Skeletal muscle satellite cell (primary cell): ENCODE data around the gene FDXACB1.

ENCODE experiments used
- H3K27me3 ChIP-seq: 2 replicates; pipeline ENCODE4 v1.7.0; 2013; ENCODE audit warnings: low read length; ENCODE audit not compliant: control insufficient read depth, insufficient read depth
- H3K36me3 ChIP-seq: 2 replicates; pipeline ENCODE4 v1.7.0; 2013; ENCODE audit warnings: mild to moderate bottlenecking, control low read depth, low read length; ENCODE audit not compliant: insufficient read depth
- H3K4me1 ChIP-seq: 2 replicates; pipeline ENCODE4 v1.7.0; 2013; ENCODE audit warnings: low read length; ENCODE audit not compliant: control insufficient read depth, insufficient read depth
- H3K4me2 ChIP-seq: 2 replicates; pipeline ENCODE4 v1.7.0; 2013; ENCODE audit warnings: mild to moderate bottlenecking, low read length
- H3K4me3 ChIP-seq: 2 replicates; pipeline ENCODE4 v1.7.0; 2013; ENCODE audit warnings: low read length
- H3K9ac ChIP-seq: 2 replicates; pipeline ENCODE4 v1.7.0; 2013; ENCODE audit warnings: mild to moderate bottlenecking, low read depth, low read length, moderate library complexity
- H3K9me3 ChIP-seq: replicated peaks from 2 replicates; pipeline ENCODE4 v1.7.0; 2013; ENCODE audit warnings: mild to moderate bottlenecking, control low read depth, low read length

Gene FDXACB1

GRCh38 chr11:111855506-111855905 lies 23.5 kb downstream of the FDXACB1 start:
- peaks cover 37% of the 10 kb centered on the region for H3K36me3 ChIP-seq
- no peaks in the 10 kb centered on the region for H3K4me1 ChIP-seq
- H3K4me2 ChIP-seq = no peak overlapping the region
- H3K27me3 ChIP-seq = no peaks in the 10 kb centered on the region
- H3K4me3 ChIP-seq = no peak overlapping the region
- no peak overlapping the region for H3K9ac ChIP-seq
- no peaks in the 10 kb centered on the region for H3K9me3 ChIP-seq

GRCh38 chr11:111852103-111852502 lies 26.9 kb downstream of the FDXACB1 start:
- Histone ChIP-seq H3K4me3 (no peak overlapping the region), H3K4me1 (peaks cover 3% of the 10 kb centered on the region), H3K9me3 (no peaks in the 10 kb centered on the region), H3K4me2 (no peak overlapping the region), H3K27me3 (no peaks in the 10 kb centered on the region), H3K36me3 (peaks cover 25% of the 10 kb centered on the region), H3K9ac (no peak overlapping the region)

DNA sequence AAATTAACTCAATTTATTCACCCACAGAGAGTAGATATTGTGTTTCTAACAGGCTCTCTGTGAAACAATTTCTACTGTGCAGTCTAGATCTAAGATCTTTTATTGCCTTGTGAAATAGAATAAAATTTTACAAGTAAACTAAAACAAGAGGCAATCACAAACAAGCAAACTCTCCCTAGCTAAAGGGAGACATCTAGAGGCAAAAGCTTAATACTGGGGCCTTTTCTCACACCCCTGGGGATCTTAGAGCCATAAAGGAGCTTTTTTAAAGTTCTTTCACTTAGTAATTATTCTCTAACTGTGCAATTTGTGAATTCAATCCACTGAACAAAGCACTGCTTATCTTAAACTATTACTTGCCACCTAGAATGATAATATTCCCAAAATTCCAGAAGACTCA lies 27.3 kb downstream of the FDXACB1 start:
- Histone ChIP-seq H3K4me3 (no peak overlapping the region), H3K27me3 (no peaks in the 10 kb centered on the region), H3K36me3 (peaks cover 25% of the 10 kb centered on the region), H3K4me2 (no peak overlapping the region), H3K4me1 (peaks cover 5% of the 10 kb centered on the region), H3K9ac (no peak overlapping the region), H3K9me3 (no peaks in the 10 kb centered on the region)

DNA sequence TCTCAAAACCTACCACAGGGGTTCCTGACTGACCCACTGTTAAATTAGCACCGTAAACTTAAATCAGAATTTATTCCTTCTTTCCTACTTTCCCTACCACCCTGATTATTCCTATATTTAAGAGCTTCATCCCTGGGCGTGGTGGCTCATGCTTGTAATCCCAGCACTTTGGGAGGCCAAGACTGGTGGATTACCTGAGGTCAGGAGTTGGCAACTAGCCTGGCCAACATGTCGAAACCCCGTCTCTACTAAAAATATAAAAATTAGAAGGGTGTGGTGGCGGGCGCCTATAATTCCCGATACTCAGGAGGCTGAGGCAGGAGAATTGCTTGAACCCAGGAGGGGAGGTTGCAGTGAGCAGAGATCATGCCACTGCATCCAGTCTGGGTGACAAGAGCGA lies 27.9 kb downstream of the FDXACB1 start:
- peaks cover 25% of the 10 kb centered on the region for H3K36me3 ChIP-seq

GRCh38 chr11:111849631-111850030 lies 29.3 kb downstream of the FDXACB1 start:
- H3K4me2 ChIP-seq = no peak overlapping the region
- no peaks in the 10 kb centered on the region for H3K9me3 ChIP-seq
- no peak overlapping the region for H3K4me3 ChIP-seq
- H3K27me3 ChIP-seq = no peaks in the 10 kb centered on the region
- H3K9ac ChIP-seq = no peak overlapping the region
- peaks cover 11% of the 10 kb centered on the region for H3K4me1 ChIP-seq
- peaks cover 27% of the 10 kb centered on the region for H3K36me3 ChIP-seq

More for the DNA sequence above, 27.9 kb downstream of the FDXACB1 start:
- H3K4me2 ChIP-seq = no peak overlapping the region
- H3K9ac ChIP-seq = no peak overlapping the region
- H3K4me3 ChIP-seq = no peak overlapping the region
- no peaks in the 10 kb centered on the region for H3K9me3 ChIP-seq
- no peaks in the 10 kb centered on the region for H3K27me3 ChIP-seq
- H3K4me1 ChIP-seq = peaks cover 11% of the 10 kb centered on the region

DNA sequence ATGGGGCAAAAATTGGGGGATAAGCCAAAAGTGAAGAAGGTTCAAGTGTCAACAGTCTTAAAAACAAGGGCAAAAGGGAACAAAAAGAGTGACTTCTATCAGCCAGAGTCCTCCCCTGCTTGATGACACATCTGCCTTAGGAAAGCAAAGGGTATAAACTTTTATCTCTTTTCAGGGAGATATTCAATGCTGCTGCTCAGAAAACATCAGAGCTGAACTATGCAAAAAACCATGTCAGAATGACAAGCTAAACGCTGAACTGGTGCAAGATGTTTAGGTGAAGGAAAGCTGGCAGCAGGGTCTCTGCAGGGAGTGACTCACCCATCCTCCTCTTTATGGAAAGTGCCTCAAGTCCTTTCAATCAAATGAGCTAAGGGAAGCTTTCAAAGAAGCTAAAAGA lies 32.3 kb downstream of the FDXACB1 start:
- peaks cover 32% of the 10 kb centered on the region for H3K36me3 ChIP-seq
- H3K9me3 ChIP-seq = no peaks in the 10 kb centered on the region
- H3K27me3 ChIP-seq = no peaks in the 10 kb centered on the region
- H3K9ac ChIP-seq = no peak overlapping the region
- no peak overlapping the region for H3K4me2 ChIP-seq
- peaks cover 11% of the 10 kb centered on the region for H3K4me1 ChIP-seq
- H3K4me3 ChIP-seq = no peak overlapping the region

DNA sequence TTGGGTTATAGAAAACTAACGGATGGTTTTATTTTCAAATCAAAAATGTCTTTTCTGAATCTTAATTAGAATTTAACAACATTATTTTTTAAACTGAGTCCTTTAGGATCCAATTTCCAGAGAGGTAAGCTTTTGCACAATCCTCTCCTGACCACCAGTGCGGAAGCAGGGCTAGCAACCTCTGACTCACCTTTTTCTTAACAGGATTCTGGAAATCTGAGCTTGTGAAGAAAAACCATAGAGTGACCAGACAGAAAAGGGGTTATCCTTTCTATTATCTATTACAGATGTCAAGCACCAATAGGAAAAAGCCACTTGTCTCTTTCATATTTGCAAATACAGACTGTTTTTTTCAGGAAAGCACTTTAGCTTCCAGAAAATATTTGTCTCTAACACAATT lies 32.9 kb downstream of the FDXACB1 start:
- Histone ChIP-seq H3K9ac (no peak overlapping the region), H3K4me3 (no peak overlapping the region), H3K4me1 (peaks cover 11% of the 10 kb centered on the region), H3K9me3 (no peaks in the 10 kb centered on the region), H3K27me3 (no peaks in the 10 kb centered on the region), H3K36me3 (peaks cover 32% of the 10 kb centered on the region), H3K4me2 (no peak overlapping the region)

GRCh38 chr11:111845276-111846028 lies 33.5 kb downstream of the FDXACB1 start:
- Histone ChIP-seq H3K9me3 (no peaks in the 10 kb centered on the region), H3K4me3 (no peak overlapping the region), H3K36me3 (peaks cover 28% of the 10 kb centered on the region), H3K27me3 (no peaks in the 10 kb centered on the region), H3K4me2 (no peak overlapping the region), H3K4me1 (peaks cover 11% of the 10 kb centered on the region), H3K9ac (no peak overlapping the region)

DNA sequence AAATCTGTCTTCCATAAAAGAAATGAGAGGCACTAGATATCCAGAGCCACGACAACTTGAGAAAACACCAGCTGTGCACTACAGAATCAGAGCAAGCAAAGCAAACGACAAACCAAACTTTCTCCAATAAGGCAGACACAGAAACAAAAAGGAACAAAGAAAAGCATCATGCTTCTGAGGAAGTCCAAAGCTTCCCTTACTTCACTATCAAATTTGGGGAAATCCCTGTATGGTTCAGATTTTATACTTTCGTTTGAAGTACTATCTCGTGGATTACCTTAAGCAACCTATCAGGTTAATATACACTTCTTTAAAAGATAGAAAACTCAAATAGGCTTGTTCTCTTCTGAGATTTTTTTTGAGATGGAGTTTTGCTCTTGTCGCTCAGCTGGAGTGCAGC lies 35.3 kb downstream of the FDXACB1 start:
- Histone ChIP-seq H3K27me3 (no peaks in the 10 kb centered on the region), H3K4me2 (no peak overlapping the region), H3K36me3 (peaks cover 27% of the 10 kb centered on the region), H3K4me1 (peaks cover 11% of the 10 kb centered on the region), H3K9me3 (no peaks in the 10 kb centered on the region), H3K9ac (no peak overlapping the region), H3K4me3 (no peak overlapping the region)

DNA sequence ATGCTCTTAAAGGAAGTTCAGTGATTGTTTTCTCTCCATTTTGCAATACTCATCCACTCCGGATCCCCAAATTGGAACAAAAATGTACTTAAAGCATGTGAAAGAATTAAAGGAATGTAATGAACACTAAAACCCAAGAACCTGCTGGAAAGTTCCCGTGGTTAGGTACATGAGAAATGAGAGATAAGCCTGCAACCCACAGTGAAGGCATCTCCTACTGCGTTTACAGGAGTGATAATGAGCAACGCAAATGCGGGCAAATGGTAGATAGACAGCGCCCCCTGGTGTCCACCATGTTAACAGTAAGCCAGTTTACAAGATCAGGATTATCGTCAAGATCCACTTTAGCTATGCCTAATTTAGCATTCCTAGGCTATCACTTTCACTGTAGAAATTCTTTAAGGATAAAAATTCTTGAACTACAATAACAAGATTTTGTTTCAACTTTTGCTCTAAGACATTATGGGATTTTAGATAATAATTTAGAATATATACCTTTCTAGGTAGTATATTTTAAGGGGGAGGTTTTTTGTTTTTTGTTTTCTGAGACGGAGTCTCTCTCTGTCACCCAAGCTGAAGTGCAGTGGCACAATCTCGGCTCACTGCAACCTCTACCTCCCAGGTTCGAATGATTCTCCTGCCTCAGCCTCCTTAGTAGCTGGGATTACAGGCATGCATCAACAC lies 37.5 kb downstream of the FDXACB1 start:
- Histone ChIP-seq H3K36me3 (peaks cover 35% of the 10 kb centered on the region), H3K27me3 (no peaks in the 10 kb centered on the region), H3K9ac (no peak overlapping the region), H3K4me1 (peaks cover 9% of the 10 kb centered on the region), H3K4me3 (no peak overlapping the region), H3K4me2 (no peak overlapping the region), H3K9me3 (no peaks in the 10 kb centered on the region)

- H3K27me3 ChIP-seq = no peaks in the 10 kb centered on the region
- H3K9me3 ChIP-seq = no peaks in the 10 kb centered on the region
- H3K4me3 ChIP-seq = no peak overlapping the region
- no peak overlapping the region for H3K9ac ChIP-seq
- H3K4me1 ChIP-seq = peaks cover 4% of the 10 kb centered on the region
- H3K36me3 ChIP-seq = peaks cover 40% of the 10 kb centered on the region
- H3K4me2 ChIP-seq = no peak overlapping the region
These were observed 38.8 kb downstream of the FDXACB1 start for GRCh38 chr11:111840143-111840542.

DNA sequence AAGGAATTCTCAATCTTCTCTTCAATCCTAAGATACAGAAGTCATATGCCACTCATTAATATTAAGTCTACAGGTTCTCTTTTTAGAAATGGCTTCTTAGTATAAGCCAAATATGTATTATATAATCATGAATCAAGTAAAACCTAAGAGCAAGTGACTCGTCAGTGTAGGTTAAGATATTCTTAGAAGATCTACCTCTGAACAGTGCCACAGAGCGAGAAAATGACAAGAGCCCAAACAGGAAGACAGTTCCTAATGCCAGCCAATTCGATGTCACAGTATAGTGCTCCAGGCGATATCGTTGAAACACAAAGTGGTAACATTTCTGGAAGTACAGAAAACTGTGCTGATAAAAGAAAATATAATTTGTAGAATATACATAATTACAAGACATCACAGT lies 40.9 kb downstream of the FDXACB1 start:
- Histone ChIP-seq H3K9me3 (no peaks in the 10 kb centered on the region), H3K4me1 (peaks cover 4% of the 10 kb centered on the region), H3K27me3 (no peaks in the 10 kb centered on the region), H3K4me2 (no peak overlapping the region), H3K9ac (no peak overlapping the region), H3K36me3 (peaks cover 28% of the 10 kb centered on the region), H3K4me3 (no peak overlapping the region)
